ENCODE measurements around the gene CYP4F2. TPM values are rescaled to one million over a fixed set of nuclear protein-coding genes. Genes with fewer than 3 reads are reported as not detected.
"Not testable (repeated sequence)": the region's sequence is repeated elsewhere in the genome, so short reads cannot be mapped to it uniquely, and the experiment has no call there.

The CYP4F2 gene
- total RNA-seq, 1 donor from 2014 or later = not detected

DNA sequence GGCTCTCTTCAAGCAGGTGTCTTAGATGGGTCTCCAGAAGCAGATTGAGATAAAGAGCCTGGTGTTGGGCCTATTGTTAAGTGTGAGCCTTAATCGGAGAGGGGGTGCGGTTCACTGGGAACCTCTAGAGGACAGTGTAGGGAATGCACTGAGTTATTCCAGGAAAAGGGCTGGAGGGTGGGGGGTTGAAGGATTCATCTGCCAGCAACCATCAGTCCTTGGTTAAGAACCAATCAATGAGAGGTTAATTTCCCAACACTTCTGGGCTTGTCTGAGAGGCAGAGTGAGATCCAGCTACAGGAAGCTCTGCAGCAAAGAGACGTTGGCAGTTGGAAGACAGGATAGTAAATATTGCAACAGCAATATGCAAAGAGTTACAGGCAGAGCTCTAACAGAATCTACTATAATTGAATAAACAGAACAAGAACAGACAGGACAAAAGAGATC lies 28.7 kb downstream of the CYP4F2 start:
- no peak overlapping the region for H3K27ac Mint-ChIP-seq
- intact Hi-C loops (cut with micrococcal nuclease) = loop anchor here (1.0 kb wide), 1 partner anchor 240 kb away; no protein-coding TSS in a partner anchor

DNA sequence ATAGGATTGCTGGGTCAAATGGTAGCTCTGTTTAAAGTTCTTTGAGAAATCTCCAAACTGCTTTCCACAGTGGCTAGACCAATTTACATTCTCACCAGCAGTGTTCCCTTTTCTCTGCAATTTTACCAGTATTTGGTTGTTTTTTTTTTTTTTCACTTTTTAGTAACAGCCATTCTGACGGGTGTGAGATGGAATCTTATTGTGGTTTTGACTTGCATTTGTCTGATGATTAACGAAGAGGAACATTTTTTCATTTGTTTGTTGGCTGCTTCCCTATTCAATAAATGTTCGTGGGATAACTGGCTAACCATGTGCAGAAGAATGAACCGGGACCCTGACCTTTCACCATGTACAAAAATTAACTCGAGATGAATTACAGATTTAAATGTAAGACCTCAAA lies 31.2 kb downstream of the CYP4F2 start:
- Mint-ChIP-seq H3K9me3 (no peaks in the 10 kb centered on the region), H3K4me1 (ENCODE audit: low read depth) (no peaks in the 10 kb centered on the region), H3K36me3 (ENCODE audit: low read depth) (no peaks in the 10 kb centered on the region), H3K27ac (no peak overlapping the region), H3K4me3 (no peak overlapping the region), H3K27me3 (ENCODE audit: insufficient read depth) (peaks cover 5% of the 10 kb centered on the region)
- intact Hi-C loops (cut with micrococcal nuclease) = no loop called here
- no peak for DNase-seq (ENCODE audit: low spot score)

More for the DNA sequence above, 28.7 kb downstream of the CYP4F2 start:
- no peak for DNase-seq (ENCODE audit: low spot score)
- H3K4me1 Mint-ChIP-seq (ENCODE audit: low read depth) = no peaks in the 10 kb centered on the region
- H3K27me3 Mint-ChIP-seq (ENCODE audit: insufficient read depth) = peaks cover 3% of the 10 kb centered on the region
- H3K9me3 Mint-ChIP-seq = no peaks in the 10 kb centered on the region
- H3K4me3 Mint-ChIP-seq = no peak overlapping the region
- no peaks in the 10 kb centered on the region for H3K36me3 Mint-ChIP-seq (ENCODE audit: low read depth)

DNA sequence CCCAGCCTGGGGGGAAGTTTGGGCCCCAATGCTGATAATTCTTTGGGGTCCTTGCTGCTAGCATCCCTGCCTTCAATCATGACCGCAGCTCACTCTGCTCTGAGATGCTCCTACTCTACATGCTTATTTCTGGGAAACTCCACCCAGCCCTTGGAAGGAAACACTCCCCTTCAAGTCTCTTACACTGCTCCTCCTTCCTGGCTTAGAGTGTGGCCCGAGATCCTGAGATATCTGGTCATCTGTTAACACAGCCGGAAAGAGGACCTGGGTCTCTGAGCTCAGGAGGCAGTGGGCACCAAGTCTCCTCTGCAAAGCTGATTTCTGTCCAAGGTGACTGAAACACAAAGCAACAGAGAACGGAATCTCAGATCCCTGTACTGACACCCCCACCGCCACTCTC lies 33.0 kb downstream of the CYP4F2 start:
- Mint-ChIP-seq H3K4me3 (no peak overlapping the region), H3K27ac (no peak overlapping the region), H3K27me3 (ENCODE audit: insufficient read depth) (peaks cover 5% of the 10 kb centered on the region), H3K9me3 (no peaks in the 10 kb centered on the region), H3K4me1 (ENCODE audit: low read depth) (no peaks in the 10 kb centered on the region), H3K36me3 (ENCODE audit: low read depth) (no peaks in the 10 kb centered on the region)
- intact Hi-C loops (cut with micrococcal nuclease) = no loop called here
- DNase-seq (ENCODE audit: low spot score) = no peak

GRCh38 chr19:15863272-15863671 lies 34.6 kb downstream of the CYP4F2 start:
- Mint-ChIP-seq H3K9me3 (no peaks in the 10 kb centered on the region), H3K36me3 (ENCODE audit: low read depth) (no peaks in the 10 kb centered on the region), H3K27me3 (ENCODE audit: insufficient read depth) (peaks cover 2% of the 10 kb centered on the region), H3K4me3 (no peak overlapping the region), H3K4me1 (ENCODE audit: low read depth) (no peaks in the 10 kb centered on the region), H3K27ac (no peak overlapping the region)
- intact Hi-C loops (cut with micrococcal nuclease) = no loop called here
- no peak for DNase-seq (ENCODE audit: low spot score)

GRCh38 chr19:15862444-15862843 lies 35.4 kb downstream of the CYP4F2 start:
- no peaks in the 10 kb centered on the region for H3K4me1 Mint-ChIP-seq (ENCODE audit: low read depth)
- H3K27ac Mint-ChIP-seq = no peak overlapping the region
- no peak overlapping the region for H3K4me3 Mint-ChIP-seq
- no peak for DNase-seq (ENCODE audit: low spot score)
- intact Hi-C loops (cut with micrococcal nuclease) = no loop called here
- H3K9me3 Mint-ChIP-seq = no peaks in the 10 kb centered on the region
- H3K27me3 Mint-ChIP-seq (ENCODE audit: insufficient read depth) = peaks cover 2% of the 10 kb centered on the region
- H3K36me3 Mint-ChIP-seq (ENCODE audit: low read depth) = no peaks in the 10 kb centered on the region

- intact Hi-C loops (cut with micrococcal nuclease) = no loop called here
- Mint-ChIP-seq H3K27ac (no peak overlapping the region), H3K4me1 (ENCODE audit: low read depth) (no peaks in the 10 kb centered on the region), H3K9me3 (no peaks in the 10 kb centered on the region), H3K36me3 (ENCODE audit: low read depth) (no peaks in the 10 kb centered on the region), H3K27me3 (ENCODE audit: insufficient read depth) (peaks cover 2% of the 10 kb centered on the region), H3K4me3 (no peak overlapping the region)
- no peak for DNase-seq (ENCODE audit: low spot score)
Measured at GRCh38 chr19:15860522-15860921, 37.4 kb downstream of the CYP4F2 start.

DNA sequence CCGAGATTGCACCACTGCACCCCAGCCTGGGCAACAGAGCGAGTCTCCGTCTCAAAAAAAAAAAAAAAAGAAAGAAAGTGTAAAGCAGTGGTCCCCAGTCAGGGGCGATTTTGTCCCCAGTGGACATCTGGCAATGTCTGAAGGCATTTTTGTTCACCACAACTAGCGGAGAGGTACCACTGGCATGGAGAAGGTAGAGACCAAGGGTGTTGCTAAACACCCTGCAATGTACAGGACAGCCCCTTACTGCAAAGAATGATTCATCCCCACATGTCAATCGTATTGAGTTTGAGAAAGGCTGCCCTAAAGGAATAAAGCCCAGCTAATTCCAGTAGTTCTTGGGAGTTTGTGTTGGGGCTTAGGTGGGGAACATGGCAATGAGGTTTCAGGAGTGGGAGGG lies 38.7 kb downstream of the CYP4F2 start:
- no peak for DNase-seq (ENCODE audit: low spot score)
- Mint-ChIP-seq H3K4me1 (ENCODE audit: low read depth) (no peaks in the 10 kb centered on the region), H3K36me3 (ENCODE audit: low read depth) (no peaks in the 10 kb centered on the region), H3K27ac (no peak overlapping the region), H3K9me3 (no peaks in the 10 kb centered on the region), H3K27me3 (ENCODE audit: insufficient read depth) (peaks cover 2% of the 10 kb centered on the region), H3K4me3 (no peak overlapping the region)
- intact Hi-C loops (cut with micrococcal nuclease) = no loop called here

GRCh38 chr19:15850385-15850784 lies 47.5 kb downstream of the CYP4F2 start:
- no peaks in the 10 kb centered on the region for H3K36me3 Mint-ChIP-seq (ENCODE audit: low read depth)
- intact Hi-C loops (cut with micrococcal nuclease) = no loop called here
- peaks cover 5% of the 10 kb centered on the region for H3K27me3 Mint-ChIP-seq (ENCODE audit: insufficient read depth)
- no peak for DNase-seq (ENCODE audit: low spot score)
- H3K4me1 Mint-ChIP-seq (ENCODE audit: low read depth) = no peaks in the 10 kb centered on the region
- H3K27ac Mint-ChIP-seq = no peak overlapping the region
- H3K4me3 Mint-ChIP-seq = no peak overlapping the region
- H3K9me3 Mint-ChIP-seq = no peaks in the 10 kb centered on the region

DNA sequence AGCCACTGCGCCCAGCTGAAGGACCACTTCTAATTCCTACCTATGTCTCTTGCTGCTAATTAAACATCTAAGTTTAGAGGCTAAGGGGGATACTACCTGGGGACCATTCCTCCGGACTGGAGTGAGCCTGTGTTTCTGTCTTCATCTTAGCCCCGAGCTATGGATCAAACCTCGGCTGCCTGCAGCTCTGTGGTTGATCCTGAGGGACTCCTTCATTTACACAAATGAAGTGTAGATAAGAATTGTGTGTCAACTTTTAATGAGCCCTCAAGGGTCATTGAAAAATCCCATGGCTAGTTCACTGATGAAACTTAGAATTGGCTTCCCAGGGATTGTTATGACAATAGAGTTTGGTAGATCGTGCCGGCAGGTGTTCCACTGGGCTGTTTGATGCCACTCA lies 51.0 kb downstream of the CYP4F2 start:
- H3K27me3 Mint-ChIP-seq (ENCODE audit: insufficient read depth) = peaks cover 5% of the 10 kb centered on the region
- peaks cover 13% of the 10 kb centered on the region for H3K4me1 Mint-ChIP-seq (ENCODE audit: low read depth)
- intact Hi-C loops (cut with micrococcal nuclease) = no loop called here
- no peak overlapping the region for H3K4me3 Mint-ChIP-seq
- H3K36me3 Mint-ChIP-seq (ENCODE audit: low read depth) = no peaks in the 10 kb centered on the region
- no peaks in the 10 kb centered on the region for H3K9me3 Mint-ChIP-seq
- DNase-seq (ENCODE audit: low spot score) = no peak
- no peak overlapping the region for H3K27ac Mint-ChIP-seq

DNA sequence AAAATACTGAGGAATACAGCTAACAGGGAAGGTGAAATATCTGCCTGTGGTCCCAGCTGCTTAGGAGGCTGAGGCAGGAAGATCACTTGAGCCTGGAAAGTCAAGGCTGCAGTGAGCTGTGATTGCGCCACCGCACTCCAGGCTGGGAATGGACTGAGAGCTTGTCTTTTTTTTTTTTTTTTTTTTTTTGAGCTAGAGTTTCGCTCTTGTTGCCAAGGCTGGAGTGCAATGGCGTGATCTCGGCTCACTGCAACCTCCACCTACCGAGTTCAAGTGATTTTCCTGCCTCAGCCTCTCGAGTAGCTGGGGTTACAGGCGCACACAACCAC lies 54.0 kb downstream of the CYP4F2 start:
- intact Hi-C loops (cut with micrococcal nuclease) = not testable (repeated sequence)

DNA sequence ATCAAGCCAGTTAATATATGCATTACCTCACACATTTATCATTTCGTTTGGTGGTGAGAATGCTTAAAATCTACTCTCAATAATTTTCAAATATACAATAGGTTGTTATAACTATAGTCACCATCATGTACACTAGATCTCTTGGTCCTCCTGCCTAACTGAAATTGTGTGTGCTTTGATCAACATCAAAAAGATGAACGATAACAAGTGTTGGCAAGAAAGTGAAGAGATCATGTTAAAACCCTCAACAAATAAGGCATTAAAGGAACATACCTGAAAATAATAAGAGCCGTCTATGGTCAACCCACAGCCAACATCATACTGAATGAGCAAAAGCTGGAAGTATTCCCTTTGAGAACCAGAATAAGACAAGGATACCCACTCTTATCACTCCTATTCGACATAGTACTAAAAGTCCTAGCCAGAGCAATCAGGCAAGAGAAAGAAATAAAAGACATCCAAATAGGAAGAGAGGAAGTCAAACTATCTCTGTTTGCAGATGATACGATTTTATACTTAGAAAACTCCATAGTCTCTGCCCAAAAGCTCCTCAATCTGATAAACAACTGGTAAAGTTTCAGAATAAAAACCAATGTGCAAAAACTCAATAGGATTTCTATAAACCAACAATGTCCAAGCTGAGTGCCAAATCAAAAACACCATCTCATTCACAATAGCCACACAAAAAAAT lies 54.5 kb downstream of the CYP4F2 start:
- Mint-ChIP-seq H3K27me3 (ENCODE audit: insufficient read depth) (peaks cover 5% of the 10 kb centered on the region), H3K4me1 (ENCODE audit: low read depth) (peaks cover 13% of the 10 kb centered on the region), H3K4me3 (no peak overlapping the region), H3K36me3 (ENCODE audit: low read depth) (no peaks in the 10 kb centered on the region), H3K27ac (no peak overlapping the region), H3K9me3 (no peaks in the 10 kb centered on the region)
- intact Hi-C loops (cut with micrococcal nuclease) = no loop called here
- DNase-seq (ENCODE audit: low spot score) = no peak

More for the DNA sequence above, 54.0 kb downstream of the CYP4F2 start:
- DNase-seq (ENCODE audit: low spot score); H3K27me3 Mint-ChIP-seq (ENCODE audit: insufficient read depth); H3K9me3 Mint-ChIP-seq; H3K36me3 Mint-ChIP-seq (ENCODE audit: low read depth); H3K27ac Mint-ChIP-seq; H3K4me3 Mint-ChIP-seq: not testable (repeated sequence)
- peaks cover 13% of the 10 kb centered on the region for H3K4me1 Mint-ChIP-seq (ENCODE audit: low read depth)

- no peak overlapping the region for H3K27ac Mint-ChIP-seq
- peaks cover 20% of the 10 kb centered on the region for H3K4me1 Mint-ChIP-seq (ENCODE audit: low read depth)
- intact Hi-C loops (cut with micrococcal nuclease) = no loop called here
- DNase-seq (ENCODE audit: low spot score) = no peak
- H3K27me3 Mint-ChIP-seq (ENCODE audit: insufficient read depth) = peaks cover 5% of the 10 kb centered on the region
- H3K36me3 Mint-ChIP-seq (ENCODE audit: low read depth) = no peaks in the 10 kb centered on the region
- no peaks in the 10 kb centered on the region for H3K9me3 Mint-ChIP-seq
- H3K4me3 Mint-ChIP-seq = no peak overlapping the region
Measured at GRCh38 chr19:15841875-15842569, 55.9 kb downstream of the CYP4F2 start.

DNA sequence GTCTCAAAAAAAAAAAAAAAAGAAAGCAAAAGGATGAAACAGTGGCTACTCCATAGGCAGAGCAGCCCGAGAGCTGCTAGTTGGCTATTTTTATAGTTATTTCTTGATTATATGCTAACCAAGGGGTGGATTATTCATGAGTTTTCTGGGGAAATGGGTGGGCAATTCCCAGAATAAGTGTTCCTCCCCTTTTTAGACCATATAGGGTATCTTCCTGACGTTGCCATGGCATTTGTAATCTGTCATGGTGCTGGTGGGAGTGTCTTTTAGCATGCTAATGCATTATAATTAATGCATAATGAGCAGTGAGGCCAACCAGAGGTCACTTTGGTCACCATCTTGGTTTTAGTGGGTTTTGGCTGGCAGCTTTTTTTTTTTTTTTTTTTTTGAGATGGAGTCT lies 57.0 kb downstream of the CYP4F2 start:
- Mint-ChIP-seq H3K9me3 (no peaks in the 10 kb centered on the region), H3K36me3 (ENCODE audit: low read depth) (peaks cover 3% of the 10 kb centered on the region), H3K27me3 (ENCODE audit: insufficient read depth) (no peaks in the 10 kb centered on the region), H3K27ac (no peak overlapping the region), H3K4me3 (no peak overlapping the region), H3K4me1 (ENCODE audit: low read depth) (peaks cover 26% of the 10 kb centered on the region)
- no peak for DNase-seq (ENCODE audit: low spot score)
- intact Hi-C loops (cut with micrococcal nuclease) = no loop called here

Measured in activated T-helper 1 cell treated with anti-CD3 and anti-CD28 coated beads, Interleukin-12 subunit alpha, Interleukin-12 subunit beta, Interleukin-2, Interleukin-4 antibody, amounts not matched to agents 30 ng/mL and 10 ng/mL and 1 ng/mL, durations not matched to agents 14 hours and 24 hours and 36 hours (primary cell).